ENCODE measurements around the gene COX7B2. TPM values are rescaled to one million over a fixed set of nuclear protein-coding genes. Genes with fewer than 3 reads are reported as not detected.

The COX7B2 gene, protein sequence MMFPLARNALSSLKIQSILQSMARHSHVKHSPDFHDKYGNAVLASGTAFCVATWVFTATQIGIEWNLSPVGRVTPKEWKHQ
- total RNA-seq, result not detected in 2 replicates

GRCh38 chr4:46909078-46909477 lies at the start of gene COX7B2:
TSS of gene COX7B2 (minus strand) at chr4:46909245. CDS start at chr4:46735192, 174,053 bp downstream.

Other genes with a start within 250 kb of the COX7B2 start
- gene GABRA4, start 84.3 kb upstream of the COX7B2 start, total RNA-seq, result not detected in 2 replicates
- not detected in 2 replicates for gene GABRB1, start 122.3 kb upstream of the COX7B2 start, total RNA-seq

All from bladder microvascular endothelial cell (primary cell).